Nephron progenitor cell (in vitro differentiated cells): ENCODE measurements around the gene PPM1A.
A peak's percentile ranks its signal among the peaks of the same experiment; 100 is the strongest.
"Not testable (repeated sequence)": the region's sequence is repeated elsewhere in the genome, so short reads cannot be mapped to it uniquely, and the experiment has no call there.

Experiments
- DNase-seq: peaks from one replicate; pipeline ENCODE4 v3.0.0; 2021
- H3K27ac Mint-ChIP-seq: 2 replicates; pipeline ENCODE4 v1.8.0; 2021; ENCODE audit warnings: mild to moderate bottlenecking, moderate library complexity, mixed read lengths
- H3K27me3 Mint-ChIP-seq: 2 replicates; pipeline ENCODE4 v1.8.0; 2021; ENCODE audit warnings: mild to moderate bottlenecking, low read depth, mixed read lengths; ENCODE audit not compliant: poor library complexity
- H3K36me3 Mint-ChIP-seq: 2 replicates; pipeline ENCODE4 v1.8.0; 2021; ENCODE audit warnings: low read depth, mixed read lengths
- H3K4me1 Mint-ChIP-seq: 2 replicates; pipeline ENCODE4 v1.8.0; 2021; ENCODE audit warnings: mixed read lengths
- H3K4me3 Mint-ChIP-seq: 2 replicates; pipeline ENCODE4 v1.8.0; 2021; ENCODE audit warnings: mild to moderate bottlenecking, moderate library complexity, mixed read lengths
- H3K9me3 Mint-ChIP-seq: 2 replicates; pipeline ENCODE4 v1.8.0; 2021; ENCODE audit warnings: mild to moderate bottlenecking, moderate library complexity, mixed read lengths
- TF ChIP-seq, protein P1 (sequence below): fragments of 200-600 bp; sonication (generic); IDR thresholded peaks from 2 replicates; pipeline ENCODE4 v1.5.0; 2021; ENCODE audit warnings: antibody characterized with exemption

The PPM1A gene

DNA sequence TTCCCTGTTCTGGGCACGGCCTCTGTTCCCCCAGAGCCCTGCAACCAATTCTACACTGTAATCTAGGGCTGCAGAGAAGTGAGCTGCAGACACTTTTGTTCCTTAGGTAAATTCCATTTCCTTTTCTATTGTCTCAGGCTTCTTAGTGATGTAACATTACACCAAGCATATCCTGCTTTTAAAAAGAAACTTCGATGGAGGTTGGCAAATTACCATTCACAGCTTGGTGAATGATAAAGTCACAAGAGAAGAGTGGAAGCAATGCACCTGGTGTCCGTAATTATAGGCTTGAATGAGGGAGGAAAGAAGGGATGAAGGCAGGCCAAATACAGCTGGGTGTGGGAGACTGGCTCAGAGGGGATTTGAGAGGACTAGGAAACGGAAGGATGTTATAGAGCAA is 68.6 kb downstream of the PPM1A start:
- Mint-ChIP-seq H3K4me3 (no peak overlapping the region), H3K9me3 (peaks cover 9% of the 10 kb centered on the region), H3K27ac (peak overlapping the region; percentile 62), H3K4me1 (peaks cover 32% of the 10 kb centered on the region), H3K36me3 (no peaks in the 10 kb centered on the region), H3K27me3 (no peaks in the 10 kb centered on the region)
- TF ChIP-seq, protein P1, sequence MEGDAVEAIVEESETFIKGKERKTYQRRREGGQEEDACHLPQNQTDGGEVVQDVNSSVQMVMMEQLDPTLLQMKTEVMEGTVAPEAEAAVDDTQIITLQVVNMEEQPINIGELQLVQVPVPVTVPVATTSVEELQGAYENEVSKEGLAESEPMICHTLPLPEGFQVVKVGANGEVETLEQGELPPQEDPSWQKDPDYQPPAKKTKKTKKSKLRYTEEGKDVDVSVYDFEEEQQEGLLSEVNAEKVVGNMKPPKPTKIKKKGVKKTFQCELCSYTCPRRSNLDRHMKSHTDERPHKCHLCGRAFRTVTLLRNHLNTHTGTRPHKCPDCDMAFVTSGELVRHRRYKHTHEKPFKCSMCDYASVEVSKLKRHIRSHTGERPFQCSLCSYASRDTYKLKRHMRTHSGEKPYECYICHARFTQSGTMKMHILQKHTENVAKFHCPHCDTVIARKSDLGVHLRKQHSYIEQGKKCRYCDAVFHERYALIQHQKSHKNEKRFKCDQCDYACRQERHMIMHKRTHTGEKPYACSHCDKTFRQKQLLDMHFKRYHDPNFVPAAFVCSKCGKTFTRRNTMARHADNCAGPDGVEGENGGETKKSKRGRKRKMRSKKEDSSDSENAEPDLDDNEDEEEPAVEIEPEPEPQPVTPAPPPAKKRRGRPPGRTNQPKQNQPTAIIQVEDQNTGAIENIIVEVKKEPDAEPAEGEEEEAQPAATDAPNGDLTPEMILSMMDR: no peak
- no peak for DNase-seq

- not testable (repeated sequence) for H3K36me3 Mint-ChIP-seq, H3K27ac Mint-ChIP-seq, DNase-seq, H3K4me3 Mint-ChIP-seq, H3K27me3 Mint-ChIP-seq, H3K9me3 Mint-ChIP-seq
- peaks cover 19% of the 10 kb centered on the region for H3K4me1 Mint-ChIP-seq
These were observed 71.8 kb downstream of the PPM1A start for GRCh38 chr14:60320860-60321259.

- H3K36me3 Mint-ChIP-seq: no peaks in the 10 kb centered on the region
- H3K27me3 Mint-ChIP-seq: peaks cover 19% of the 10 kb centered on the region
- H3K4me3 Mint-ChIP-seq: no peak overlapping the region
- TF ChIP-seq, protein P1: no peak
- peaks cover 13% of the 10 kb centered on the region for H3K4me1 Mint-ChIP-seq
- DNase-seq: no peak
- H3K27ac Mint-ChIP-seq: no peak overlapping the region
- H3K9me3 Mint-ChIP-seq: peaks cover 9% of the 10 kb centered on the region
These were observed 74.3 kb downstream of the PPM1A start for GRCh38 chr14:60323199-60323896.

- no peak overlapping the region for H3K4me3 Mint-ChIP-seq
- H3K4me1 Mint-ChIP-seq: peaks cover 17% of the 10 kb centered on the region
- H3K27me3 Mint-ChIP-seq: peaks cover 32% of the 10 kb centered on the region
- no peaks in the 10 kb centered on the region for H3K36me3 Mint-ChIP-seq
- no peak for DNase-seq
- TF ChIP-seq, protein P1: no peak
- no peak overlapping the region for H3K27ac Mint-ChIP-seq
- no peaks in the 10 kb centered on the region for H3K9me3 Mint-ChIP-seq
These were observed 75.8 kb downstream of the PPM1A start for GRCh38 chr14:60324837-60325236.

DNA sequence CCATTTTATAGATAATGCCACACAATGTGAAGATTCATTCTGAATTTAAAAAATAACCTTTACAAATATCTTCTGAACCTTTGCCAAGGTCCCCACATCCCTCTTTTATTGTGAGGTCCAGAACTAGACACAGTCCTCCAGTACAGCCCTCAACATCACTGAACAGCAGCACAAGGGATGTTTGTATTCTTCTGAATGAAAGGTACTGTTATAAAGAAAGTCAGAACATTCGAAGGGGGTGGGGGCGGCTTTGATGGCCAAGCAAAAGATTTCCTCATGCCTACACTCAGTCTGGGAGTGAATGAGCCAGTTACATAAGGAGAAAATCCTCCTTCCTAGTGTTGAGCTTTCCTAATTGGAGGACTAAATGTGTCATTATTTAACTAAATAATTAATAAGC is 77.3 kb downstream of the PPM1A start:
- Mint-ChIP-seq H3K4me3 (no peak overlapping the region), H3K27me3 (peaks cover 33% of the 10 kb centered on the region), H3K36me3 (no peaks in the 10 kb centered on the region), H3K27ac (no peak overlapping the region), H3K4me1 (peaks cover 23% of the 10 kb centered on the region), H3K9me3 (no peaks in the 10 kb centered on the region)
- TF ChIP-seq, protein P1: no peak
- no peak for DNase-seq

- Mint-ChIP-seq H3K27ac (no peak overlapping the region), H3K9me3 (no peaks in the 10 kb centered on the region), H3K4me1 (peaks cover 30% of the 10 kb centered on the region), H3K27me3 (peaks cover 33% of the 10 kb centered on the region), H3K4me3 (peak overlapping the region; percentile 84), H3K36me3 (no peaks in the 10 kb centered on the region)
- TF ChIP-seq, protein P1: no peak
- peak; percentile 41 for DNase-seq
These were observed 78.7 kb downstream of the PPM1A start for GRCh38 chr14:60327447-60328331.
